ENCODE results near the gene CSK.

GRCh38 chr15:74821091-74821789 is 39.4 kb downstream of the CSK start:
- no peak for TF ChIP-seq CTCF (IDR thresholded peaks at IDR 0.05; ENCODE audit: borderline replicate concordance, extremely low read depth, low read length, poor library complexity, severe bottlenecking)
- no peak for TF ChIP-seq EZH2 (IDR thresholded peaks at IDR 0.05; ENCODE audit: borderline replicate concordance, low read depth, low read length, severe bottlenecking)

All from DND-41 (cell line).